ENCODE results near the gene CTNNA2. TPM values are rescaled to one million over a fixed set of nuclear protein-coding genes. Genes with fewer than 3 reads are reported as not detected.
"Not testable (repeated sequence)": the region's sequence is repeated elsewhere in the genome, so short reads cannot be mapped to it uniquely, and the experiment has no call there.

Gene CTNNA2
- total RNA-seq, 1 experiment from 2014 or later: 0.02 TPM

DNA sequence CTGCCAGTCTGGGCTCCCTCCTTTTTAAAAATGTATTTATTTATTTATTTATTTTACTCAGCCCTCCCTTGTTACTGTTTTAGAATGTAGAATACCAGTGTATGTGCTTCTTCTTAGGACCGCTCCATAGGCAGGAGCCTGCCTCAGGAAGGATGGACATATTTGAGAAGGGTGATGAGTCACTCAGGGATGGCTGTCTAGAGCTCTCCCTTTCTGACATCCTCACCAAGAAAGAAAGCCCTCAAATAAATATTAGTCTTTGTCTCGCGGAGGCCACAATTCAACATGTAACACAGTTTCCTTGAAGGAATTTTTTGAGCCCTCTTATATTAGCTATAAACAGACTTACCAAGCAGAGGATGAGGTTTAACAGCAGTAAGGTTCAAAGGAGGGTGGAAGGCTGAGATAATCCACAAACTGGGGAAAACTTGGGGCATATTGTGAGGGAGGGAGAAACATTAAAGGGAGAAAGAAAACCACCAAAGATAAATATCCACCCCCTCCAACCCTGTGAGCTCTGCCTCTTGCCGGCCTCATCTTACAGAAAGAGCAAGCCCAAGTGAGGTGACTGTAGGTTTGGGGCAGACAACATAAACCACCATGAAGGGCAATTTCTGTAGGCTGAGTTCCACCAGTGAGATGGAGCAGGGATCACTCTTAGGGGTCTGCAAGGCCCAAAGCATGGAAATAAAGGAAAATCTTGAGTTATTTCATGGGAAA lies 628.3 kb downstream of the CTNNA2 start:
- no peak for DNase-seq (ENCODE audit: low read depth)

- no peak for DNase-seq (ENCODE audit: low read depth)
Measured at GRCh38 chr2:80145499-80145898, 632.6 kb downstream of the CTNNA2 start.

- not testable (repeated sequence) for DNase-seq (ENCODE audit: low read depth)
Measured at GRCh38 chr2:80146757-80147156, 633.9 kb downstream of the CTNNA2 start.

GRCh38 chr2:80147690-80148089 lies 634.8 kb downstream of the CTNNA2 start:
- no peak for DNase-seq (ENCODE audit: low read depth)

GRCh38 chr2:80148906-80149305 lies 636.1 kb downstream of the CTNNA2 start:
- DNase-seq (ENCODE audit: low read depth): no peak

DNA sequence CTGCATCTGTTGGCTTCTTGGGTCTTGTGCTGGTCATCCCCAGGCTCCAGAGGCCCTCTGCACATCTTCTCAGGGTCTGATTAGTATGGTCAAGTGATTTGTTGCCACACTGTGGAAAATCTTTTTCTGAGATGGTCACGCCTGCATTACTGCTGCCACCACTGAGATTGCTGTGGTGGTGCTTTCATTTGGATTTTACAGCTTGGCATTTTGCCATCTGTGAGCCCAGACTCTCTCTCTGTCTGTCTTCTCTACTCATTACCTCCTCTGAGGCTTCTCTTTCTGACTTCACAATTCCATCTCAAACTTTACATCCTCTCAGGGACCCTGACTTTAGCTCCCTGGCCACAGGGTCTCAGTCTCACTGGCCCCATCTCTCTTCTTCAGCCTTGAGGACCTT lies 637.1 kb downstream of the CTNNA2 start:
- DNase-seq (ENCODE audit: low read depth): no peak

DNA sequence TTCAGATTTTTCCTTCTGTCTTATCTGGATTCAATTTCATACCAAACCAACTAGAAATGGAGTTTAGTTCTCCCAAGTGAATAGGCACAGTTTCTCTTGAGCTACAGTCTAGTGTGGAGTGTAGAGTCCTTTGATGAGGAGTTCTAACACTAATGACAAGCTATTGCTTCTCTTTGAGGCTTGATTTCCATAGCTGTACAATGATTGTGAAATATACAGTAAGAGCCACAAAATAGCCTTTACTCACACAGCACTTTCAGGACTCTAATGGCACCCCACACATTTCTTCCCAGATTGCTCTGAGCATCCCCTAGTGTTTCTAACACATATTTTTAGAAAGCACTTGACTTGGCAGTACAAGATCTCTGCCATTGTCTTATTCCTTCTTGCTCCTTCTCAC lies 638.4 kb downstream of the CTNNA2 start:
- no peak for DNase-seq (ENCODE audit: low read depth)

DNA sequence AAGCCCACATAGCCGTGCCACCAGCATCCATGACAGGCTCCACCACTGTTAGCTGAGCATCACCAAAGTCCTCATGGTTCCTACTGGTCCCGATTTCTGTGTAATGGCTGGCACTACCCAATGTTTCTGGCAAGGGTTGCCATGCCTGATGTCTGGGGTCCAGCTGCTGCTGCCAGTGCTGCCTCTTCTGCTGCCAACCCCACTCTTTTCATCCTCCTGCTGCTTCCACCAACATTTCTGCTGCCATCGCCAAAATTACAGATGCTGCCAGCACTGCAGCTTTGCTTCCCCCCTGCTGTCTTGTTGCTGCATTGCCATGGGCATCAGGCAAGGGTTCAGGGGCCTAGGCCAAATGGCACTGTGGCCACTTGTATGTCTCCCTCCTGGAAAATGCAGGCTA lies 638.8 kb downstream of the CTNNA2 start:
- no peak for DNase-seq (ENCODE audit: low read depth)

DNA sequence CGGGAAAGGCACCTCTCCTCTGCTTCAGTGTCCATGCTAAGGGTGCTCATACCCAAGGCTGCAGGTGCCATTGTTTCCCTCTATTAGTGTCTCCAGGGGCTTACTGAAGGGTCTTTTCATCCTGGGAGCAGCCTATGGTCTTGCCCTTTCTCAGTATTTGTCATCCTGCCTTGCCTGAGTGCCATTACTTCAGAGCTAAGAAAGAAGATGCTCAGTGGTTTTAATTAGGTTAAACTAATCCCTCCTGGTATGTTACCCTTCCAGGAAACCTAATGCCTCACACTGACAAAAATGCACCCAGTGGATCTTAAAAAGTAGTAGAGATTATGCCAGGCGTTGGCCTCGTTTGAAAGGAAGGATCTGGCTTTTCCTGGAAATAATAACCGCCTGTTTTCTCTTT lies 640.3 kb downstream of the CTNNA2 start:
- no peak for DNase-seq (ENCODE audit: low read depth)

DNA sequence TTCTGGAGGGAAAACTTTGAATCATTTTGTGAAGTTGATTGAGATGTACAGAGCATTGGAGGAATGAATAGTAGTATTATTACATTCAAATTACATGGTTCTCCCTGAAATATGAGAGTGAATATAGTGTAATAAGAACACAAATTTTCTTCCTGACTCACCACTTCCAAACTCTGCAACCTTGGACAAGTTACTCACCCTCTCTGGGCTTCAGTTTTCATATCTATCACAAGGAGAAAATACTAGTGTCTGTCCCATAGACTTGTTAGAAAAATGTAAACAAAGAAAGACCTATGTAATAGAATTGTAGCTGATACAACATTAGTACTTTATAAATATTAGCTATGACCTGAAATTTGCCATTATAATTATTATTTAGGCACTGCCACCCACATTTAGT lies 640.9 kb downstream of the CTNNA2 start:
- no peak for DNase-seq (ENCODE audit: low read depth)

GRCh38 chr2:80154231-80154915 lies 641.5 kb downstream of the CTNNA2 start:
- no peak for DNase-seq (ENCODE audit: low read depth)

- no peak for DNase-seq (ENCODE audit: low read depth)
Measured at GRCh38 chr2:80164375-80164774, 651.5 kb downstream of the CTNNA2 start.

DNA sequence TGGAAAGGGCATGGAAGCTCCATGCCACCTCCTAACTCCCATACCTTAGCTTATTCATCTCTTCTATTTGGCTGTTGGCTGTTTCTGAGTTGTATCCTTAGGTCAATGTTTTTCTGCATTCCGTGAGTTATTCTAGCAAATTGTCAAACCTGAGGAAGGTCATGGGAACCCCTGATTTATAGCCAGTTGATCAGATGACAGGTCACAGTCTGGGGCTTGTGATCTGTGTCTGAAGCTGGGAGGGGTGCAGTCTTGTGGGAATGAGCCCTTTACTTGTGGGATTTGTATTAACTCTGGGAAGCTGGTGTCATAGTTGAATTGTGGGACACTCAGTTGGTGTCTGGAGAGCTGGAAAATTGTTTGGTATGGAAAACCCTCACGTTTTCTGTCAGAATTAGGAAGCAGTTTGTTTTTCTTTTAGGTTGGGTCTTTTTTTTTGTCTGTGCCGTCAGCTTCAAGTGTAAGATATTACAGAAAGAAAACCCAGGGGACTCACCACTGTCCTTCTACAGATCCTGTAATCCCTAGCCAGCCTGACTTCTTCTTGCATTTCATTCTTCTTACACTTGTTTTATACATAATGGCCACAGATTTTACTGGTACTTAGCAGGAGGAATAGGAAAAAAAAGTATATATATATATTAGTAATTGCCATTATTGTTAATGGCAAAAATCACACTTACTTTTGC lies 653.8 kb downstream of the CTNNA2 start:
- no peak for DNase-seq (ENCODE audit: low read depth)

- no peak for DNase-seq (ENCODE audit: low read depth)
Measured at GRCh38 chr2:80167284-80167808, 654.5 kb downstream of the CTNNA2 start.

DNA sequence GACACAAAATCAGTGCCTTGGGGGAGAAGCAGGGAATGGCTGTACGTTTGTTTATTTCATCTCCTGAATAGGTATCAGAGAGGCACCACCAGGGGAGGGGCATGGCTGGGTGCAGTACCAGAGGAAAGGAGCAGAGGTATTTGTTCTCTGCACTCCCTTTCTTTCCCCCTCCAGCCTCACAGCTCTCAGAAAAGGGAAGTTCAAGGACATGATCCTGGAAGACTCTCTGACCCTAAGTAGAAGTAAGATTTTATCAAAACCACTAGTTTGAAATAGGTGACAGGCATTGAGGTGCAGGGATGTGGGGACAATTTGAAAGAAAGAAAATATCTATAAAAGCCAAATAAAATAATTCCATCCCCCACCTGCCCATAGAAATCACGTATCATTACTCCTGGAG lies 655.2 kb downstream of the CTNNA2 start:
- no peak for DNase-seq (ENCODE audit: low read depth)

DNA sequence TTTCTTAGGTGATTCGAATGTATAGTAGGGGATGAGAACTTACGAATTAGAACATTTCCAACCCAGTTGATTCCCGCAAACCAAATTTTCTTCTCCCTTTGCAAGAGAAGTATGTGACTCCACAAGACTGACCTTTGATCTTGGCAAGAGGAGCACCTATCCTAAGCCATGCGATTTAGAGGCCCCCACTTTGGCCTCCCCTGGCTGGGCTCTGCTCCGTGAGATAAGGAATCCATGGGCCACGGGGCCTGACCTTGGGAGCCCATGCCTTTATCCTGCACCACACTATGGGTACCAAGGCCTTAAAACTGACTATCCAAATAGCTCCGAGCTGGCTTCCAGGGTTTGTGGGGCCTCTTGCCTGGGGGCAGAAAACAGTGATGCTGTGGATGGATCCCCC lies 656.0 kb downstream of the CTNNA2 start:
- DNase-seq (ENCODE audit: low read depth): no peak

GRCh38 chr2:80169811-80170594 lies 657.2 kb downstream of the CTNNA2 start:
- no peak for DNase-seq (ENCODE audit: low read depth)

DNA sequence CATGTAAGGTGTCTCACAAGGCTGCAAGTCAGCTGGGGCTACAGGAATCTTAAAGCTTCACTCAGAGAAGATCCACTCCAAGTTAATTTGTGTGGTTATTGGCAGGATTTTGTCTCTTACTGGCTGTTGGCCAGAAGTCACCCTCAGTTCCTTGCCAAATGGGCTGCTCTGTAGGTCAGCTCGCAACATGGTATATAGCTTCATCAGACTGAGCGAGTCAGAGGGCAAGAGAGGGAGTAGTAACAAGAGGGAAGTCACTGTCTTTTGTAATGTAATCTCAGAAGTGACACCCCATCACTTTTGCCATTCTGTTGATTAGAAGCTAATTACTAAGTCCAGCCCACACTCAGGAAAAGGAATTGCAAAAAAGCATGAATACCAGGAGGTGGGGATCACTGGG lies 672.2 kb downstream of the CTNNA2 start:
- DNase-seq (ENCODE audit: low read depth): no peak

GRCh38 chr2:80186262-80186661 lies 673.4 kb downstream of the CTNNA2 start:
- DNase-seq (ENCODE audit: low read depth): no peak

DNA sequence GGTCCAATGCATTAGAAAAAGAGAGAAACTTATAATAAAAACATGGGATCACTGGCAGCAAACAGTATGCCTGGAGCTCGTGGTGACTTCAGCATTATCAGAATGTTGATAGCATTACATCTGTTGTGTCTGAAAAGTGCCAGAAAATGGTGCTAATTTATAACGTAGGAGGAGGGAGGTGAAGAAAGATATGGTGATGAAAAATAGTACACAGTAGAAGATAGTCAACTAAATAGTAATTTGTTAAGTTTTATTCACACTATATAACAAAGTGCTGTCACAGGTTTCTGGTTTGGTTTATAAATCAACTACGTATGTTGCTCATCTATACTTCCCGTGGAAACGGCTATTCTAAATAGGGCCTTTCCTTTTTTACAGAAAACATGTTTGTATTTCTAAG lies 674.3 kb downstream of the CTNNA2 start:
- DNase-seq (ENCODE audit: low read depth): no peak

DNA sequence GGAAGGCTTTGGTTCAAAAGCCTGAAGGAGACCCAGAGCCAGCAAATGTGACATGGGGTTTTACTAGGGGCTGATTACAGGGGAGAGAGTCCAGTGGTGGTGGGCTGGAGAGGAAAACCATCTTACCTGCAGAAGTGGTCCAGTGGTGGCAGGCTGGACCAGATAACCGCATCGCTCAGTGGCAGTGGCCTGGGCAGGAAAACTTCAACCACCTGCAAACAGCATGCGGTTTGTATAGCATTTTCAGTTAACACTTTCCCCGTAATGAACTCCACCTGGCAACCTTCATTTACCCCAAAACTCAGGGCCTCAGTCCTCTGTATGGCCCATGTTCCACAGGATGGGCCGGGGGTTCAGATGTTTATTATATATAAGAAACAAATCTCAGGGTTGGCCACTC lies 677.3 kb downstream of the CTNNA2 start:
- no peak for DNase-seq (ENCODE audit: low read depth)

GRCh38 chr2:80193566-80193965 lies 680.7 kb downstream of the CTNNA2 start:
- no peak for DNase-seq (ENCODE audit: low read depth)

Data from M059J (cell line).